GM12878 (cell line): ENCODE results near the gene CYB5D1.

Source experiments
- ATF3 ChIP-seq: IDR thresholded peaks from 2 replicates; pipeline ENCODE4 v1.6.1; 2011; ENCODE audit warnings: low read depth, mild to moderate bottlenecking, low read length, moderate library complexity, borderline replicate concordance; ENCODE audit errors: extremely low read depth
- CTCF ChIP-seq, 3 experiments: IDR thresholded peaks in 2 of 3; conservative IDR thresholded peaks in 1 of 3; 2 replicates each; pipeline ENCODE4 v1.5.1; 2011; ENCODE audit warnings: low read depth in 3 of 3, low read length in 3 of 3, mild to moderate bottlenecking in 3 of 3, control low read depth in 2 of 3, moderate library complexity in 2 of 3, inconsistent platforms in 1 of 3, mixed read lengths in 1 of 3; ENCODE audit not compliant: control insufficient read depth in 2 of 3, insufficient read depth in 1 of 3; ENCODE audit errors: extremely low read depth in 1 of 3
- ESRRA ChIP-seq: IDR thresholded peaks from 2 replicates; pipeline ENCODE4 v1.6.1; 2012; ENCODE audit warnings: mild to moderate bottlenecking, low read length, improper control_type of control experiment
- EZH2 ChIP-seq: IDR thresholded peaks from 2 replicates; pipeline ENCODE4 v1.6.1; 2012; ENCODE audit warnings: low read depth, mild to moderate bottlenecking, control low read depth, inconsistent platforms, low read length, borderline replicate concordance; ENCODE audit not compliant: control insufficient read depth
- FOXM1 ChIP-seq: IDR thresholded peaks from 2 replicates; pipeline ENCODE4 v1.6.1; 2012; ENCODE audit warnings: low read depth, mild to moderate bottlenecking, inconsistent platforms, low read length, moderate library complexity
- MXI1 ChIP-seq: fragments of 150-350 bp; IDR thresholded peaks from 2 replicates; pipeline ENCODE4 v1.6.1; 2011; ENCODE audit warnings: low read depth, mild to moderate bottlenecking, inconsistent platforms, low read length, improper control_type of control experiment
- RBBP5 ChIP-seq: fragments of 200-600 bp; sonication (generic); conservative IDR thresholded peaks from 2 replicates; pipeline ENCODE4 v1.6.1; 2016
- RFX5 ChIP-seq: IDR thresholded peaks from 2 replicates; pipeline ENCODE4 v1.6.1; 2011; ENCODE audit warnings: low read depth, low read length, improper control_type of control experiment
- SMARCA5 ChIP-seq: fragments of 450-650 bp; IDR thresholded peaks from 2 replicates; pipeline ENCODE4 v1.6.1; 2017; ENCODE audit warnings: mild to moderate bottlenecking
- SPI1 ChIP-seq: IDR thresholded peaks from 2 replicates; pipeline ENCODE4 v1.6.1; 2011; ENCODE audit warnings: low read depth, mild to moderate bottlenecking, low read length, moderate library complexity, borderline replicate concordance; ENCODE audit not compliant: insufficient read depth
- TAF1 ChIP-seq: IDR thresholded peaks from 2 replicates; pipeline ENCODE4 v1.6.1; 2011; ENCODE audit warnings: mild to moderate bottlenecking, low read depth, low read length, borderline replicate concordance
- ZNF274 ChIP-seq: IDR thresholded peaks from one replicate; pipeline ENCODE4 v1.8.0; 2011; ENCODE audit not compliant: insufficient read length, insufficient read depth
- TF ChIP-seq, protein P1 (sequence below): fragments of 450-650 bp; IDR thresholded peaks from 2 replicates; pipeline ENCODE4 v1.6.1; 2018; ENCODE audit warnings: borderline replicate concordance, mild to moderate bottlenecking; ENCODE audit not compliant: partially characterized antibody
- TF ChIP-seq, protein P2 (sequence below): IDR thresholded peaks from 2 replicates; pipeline ENCODE4 v1.6.1; 2012; ENCODE audit warnings: mild to moderate bottlenecking, low read depth, low read length

DNA sequence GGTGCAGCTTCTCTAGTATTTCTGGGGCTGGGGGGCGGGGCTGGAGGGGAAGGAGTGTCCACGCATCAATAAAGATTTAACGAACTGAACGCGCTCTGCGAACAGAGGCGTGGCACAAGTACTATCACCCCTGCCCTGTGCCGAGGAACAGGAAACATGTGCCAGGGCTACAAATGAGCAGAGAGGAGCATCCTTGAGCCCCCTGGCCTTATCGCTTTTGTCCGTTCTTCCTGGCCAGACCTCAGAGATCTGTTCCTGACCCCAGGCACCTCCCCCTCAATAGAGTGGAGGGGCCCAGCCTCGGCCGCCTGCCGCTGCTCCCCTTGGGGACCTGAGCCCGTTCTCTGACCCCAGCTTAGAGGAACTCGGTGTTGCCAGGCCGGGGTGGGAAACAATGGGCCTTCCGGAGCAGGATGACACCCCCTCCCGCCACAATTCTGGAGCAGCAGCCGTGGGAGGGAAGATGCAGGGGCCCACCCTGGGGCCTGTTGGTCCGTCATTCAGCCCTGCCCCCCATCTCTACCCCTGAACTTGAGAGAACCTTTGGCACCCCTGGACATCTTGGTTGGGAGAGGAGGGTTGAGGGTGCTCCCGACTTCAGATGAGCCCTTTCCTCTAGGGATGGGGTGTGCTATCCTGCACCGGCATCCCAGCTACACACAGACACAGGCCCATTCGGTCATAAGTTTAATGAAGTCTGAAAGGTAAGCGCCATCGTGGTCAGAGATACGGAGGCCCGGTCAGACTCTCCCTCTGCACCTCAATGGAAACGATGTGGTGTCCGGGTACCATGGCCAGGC lies 1.6 kb upstream of the CYB5D1 start:
- TF ChIP-seq, protein P1, sequence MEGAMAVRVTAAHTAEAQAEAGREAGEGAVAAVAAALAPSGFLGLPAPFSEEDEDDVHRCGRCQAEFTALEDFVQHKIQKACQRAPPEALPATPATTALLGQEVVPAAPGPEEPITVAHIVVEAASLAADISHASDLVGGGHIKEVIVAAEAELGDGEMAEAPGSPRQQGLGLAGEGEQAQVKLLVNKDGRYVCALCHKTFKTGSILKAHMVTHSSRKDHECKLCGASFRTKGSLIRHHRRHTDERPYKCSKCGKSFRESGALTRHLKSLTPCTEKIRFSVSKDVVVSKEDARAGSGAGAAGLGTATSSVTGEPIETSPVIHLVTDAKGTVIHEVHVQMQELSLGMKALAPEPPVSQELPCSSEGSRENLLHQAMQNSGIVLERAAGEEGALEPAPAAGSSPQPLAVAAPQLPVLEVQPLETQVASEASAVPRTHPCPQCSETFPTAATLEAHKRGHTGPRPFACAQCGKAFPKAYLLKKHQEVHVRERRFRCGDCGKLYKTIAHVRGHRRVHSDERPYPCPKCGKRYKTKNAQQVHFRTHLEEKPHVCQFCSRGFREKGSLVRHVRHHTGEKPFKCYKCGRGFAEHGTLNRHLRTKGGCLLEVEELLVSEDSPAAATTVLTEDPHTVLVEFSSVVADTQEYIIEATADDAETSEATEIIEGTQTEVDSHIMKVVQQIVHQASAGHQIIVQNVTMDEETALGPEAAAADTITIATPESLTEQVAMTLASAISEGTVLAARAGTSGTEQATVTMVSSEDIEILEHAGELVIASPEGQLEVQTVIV: no peak
- TF ChIP-seq ESRRA (no peak), TAF1 (no peak), FOXM1 (no peak), RFX5 (no peak), ATF3 (no peak), SPI1 (no peak), RBBP5 (no peak), EZH2 (no peak), SMARCA5 (no peak), CTCF (IDR thresholded peaks at IDR 0.05 in 2 of 3, conservative IDR thresholded peaks at IDR 0.05 in 1 of 3; ENCODE audit: control insufficient read depth in 2 of 3, extremely low read depth in 1 of 3, insufficient read depth in 1 of 3, low read depth in 3 of 3, low read length in 3 of 3) (no peak), ZNF274 (no peak), MXI1 (no peak)
- TF ChIP-seq, protein P2, sequence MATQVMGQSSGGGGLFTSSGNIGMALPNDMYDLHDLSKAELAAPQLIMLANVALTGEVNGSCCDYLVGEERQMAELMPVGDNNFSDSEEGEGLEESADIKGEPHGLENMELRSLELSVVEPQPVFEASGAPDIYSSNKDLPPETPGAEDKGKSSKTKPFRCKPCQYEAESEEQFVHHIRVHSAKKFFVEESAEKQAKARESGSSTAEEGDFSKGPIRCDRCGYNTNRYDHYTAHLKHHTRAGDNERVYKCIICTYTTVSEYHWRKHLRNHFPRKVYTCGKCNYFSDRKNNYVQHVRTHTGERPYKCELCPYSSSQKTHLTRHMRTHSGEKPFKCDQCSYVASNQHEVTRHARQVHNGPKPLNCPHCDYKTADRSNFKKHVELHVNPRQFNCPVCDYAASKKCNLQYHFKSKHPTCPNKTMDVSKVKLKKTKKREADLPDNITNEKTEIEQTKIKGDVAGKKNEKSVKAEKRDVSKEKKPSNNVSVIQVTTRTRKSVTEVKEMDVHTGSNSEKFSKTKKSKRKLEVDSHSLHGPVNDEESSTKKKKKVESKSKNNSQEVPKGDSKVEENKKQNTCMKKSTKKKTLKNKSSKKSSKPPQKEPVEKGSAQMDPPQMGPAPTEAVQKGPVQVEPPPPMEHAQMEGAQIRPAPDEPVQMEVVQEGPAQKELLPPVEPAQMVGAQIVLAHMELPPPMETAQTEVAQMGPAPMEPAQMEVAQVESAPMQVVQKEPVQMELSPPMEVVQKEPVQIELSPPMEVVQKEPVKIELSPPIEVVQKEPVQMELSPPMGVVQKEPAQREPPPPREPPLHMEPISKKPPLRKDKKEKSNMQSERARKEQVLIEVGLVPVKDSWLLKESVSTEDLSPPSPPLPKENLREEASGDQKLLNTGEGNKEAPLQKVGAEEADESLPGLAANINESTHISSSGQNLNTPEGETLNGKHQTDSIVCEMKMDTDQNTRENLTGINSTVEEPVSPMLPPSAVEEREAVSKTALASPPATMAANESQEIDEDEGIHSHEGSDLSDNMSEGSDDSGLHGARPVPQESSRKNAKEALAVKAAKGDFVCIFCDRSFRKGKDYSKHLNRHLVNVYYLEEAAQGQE: no peak
